HEK293 (cell line): ENCODE measurements around the gene DNAJC5.
A peak's percentile ranks its signal among the peaks of the same experiment; 100 is the strongest.

ENCODE experiments used
- CTCF ChIA-PET: fragments of 350-600 bp; formaldehyde crosslinking; extraction: SDS; loops from one replicate; lab custom pipeline; 2021; ENCODE audit warnings: antibody characterized with exemption; lab: Yijun Ruan, JAX
- POLR2A ChIA-PET: fragments of 300-600 bp; formaldehyde crosslinking; extraction: SDS; loops from one replicate; lab custom pipeline; 2020; ENCODE audit warnings: antibody characterized with exemption, inconsistent platforms; lab: Yijun Ruan, JAX
- H3K27ac ChIP-seq: fragments of 200-500 bp; sonication (Bioruptor generic); 2 replicates; pipeline ENCODE4 v1.5.1; 2014; ENCODE audit warnings: low read depth, low read length, control low read depth, inconsistent platforms; ENCODE audit errors: extremely low read depth
- H3K36me3 ChIP-seq, 2 experiments: fragments of 200-500 bp in 1 of 2; sonication (Bioruptor generic) in 1 of 2; 1 replicate in 1 of 2; 2 replicates in 1 of 2; pipeline ENCODE4 v1.5.1; 2014 to 2017; ENCODE audit warnings: inconsistent platforms in 2 of 2, low read length in 2 of 2; ENCODE audit not compliant: control insufficient read depth in 2 of 2, insufficient read depth in 1 of 2
- H3K4me1 ChIP-seq: fragments of 200-500 bp; sonication (Bioruptor generic); 2 replicates; pipeline ENCODE4 v1.5.1; 2014; ENCODE audit warnings: mild to moderate bottlenecking, low read length, inconsistent platforms; ENCODE audit not compliant: control insufficient read depth, insufficient read depth
- H3K4me3 ChIP-seq: 2 replicates; pipeline ENCODE4 v1.5.1; 2011; ENCODE audit warnings: low read depth, mild to moderate bottlenecking, control low read depth, low read length, moderate library complexity
- H3K9me3 ChIP-seq: fragments of 200-500 bp; sonication (Bioruptor generic); 2 replicates; pipeline ENCODE4 v1.5.1; 2014; ENCODE audit warnings: low read depth, low read length, inconsistent platforms; ENCODE audit not compliant: control insufficient read depth, insufficient read depth
- BCL11A ChIP-seq: fragments of 450-650 bp; formaldehyde crosslinking; IDR thresholded peaks from 2 replicates; pipeline ENCODE4 v1.5.1; 2016; ENCODE audit warnings: low read depth, missing biosample characterization, missing genetic modification characterization
- INSM2 ChIP-seq: fragments of 450-650 bp; formaldehyde crosslinking; IDR thresholded peaks from 2 replicates; pipeline ENCODE4 v1.5.1; 2016; ENCODE audit warnings: missing biosample characterization, missing genetic modification characterization
- KLF1 ChIP-seq: fragments of 450-650 bp; formaldehyde crosslinking; IDR thresholded peaks from 2 replicates; pipeline ENCODE4 v1.5.1; 2016; ENCODE audit warnings: missing biosample characterization, missing genetic modification characterization
- TSHZ1 ChIP-seq: fragments of 450-650 bp; formaldehyde crosslinking; IDR thresholded peaks from 2 replicates; pipeline ENCODE4 v1.5.1; 2016; ENCODE audit warnings: missing biosample characterization, missing genetic modification characterization, borderline replicate concordance
- ZBTB26 ChIP-seq: fragments of 450-650 bp; formaldehyde crosslinking; optimal IDR thresholded peaks from 2 replicates; pipeline ENCODE3; 2016; ENCODE audit warnings: missing biosample characterization, mild to moderate bottlenecking, missing genetic modification characterization
- ZBTB48 ChIP-seq: fragments of 450-650 bp; formaldehyde crosslinking; IDR thresholded peaks from 2 replicates; pipeline ENCODE4 v1.5.1; 2016; ENCODE audit warnings: missing biosample characterization, missing genetic modification characterization
- ZBTB8A ChIP-seq: fragments of 450-650 bp; formaldehyde crosslinking; IDR thresholded peaks from 2 replicates; pipeline ENCODE4 v1.5.1; 2016; ENCODE audit warnings: missing biosample characterization, missing genetic modification characterization
- ZFHX2 ChIP-seq: fragments of 450-650 bp; formaldehyde crosslinking; conservative IDR thresholded peaks from 2 replicates; pipeline ENCODE4 v1.5.1; 2016; ENCODE audit warnings: missing biosample characterization, missing genetic modification characterization
- ZNF214 ChIP-seq: fragments of 450-650 bp; formaldehyde crosslinking; IDR thresholded peaks from 2 replicates; pipeline ENCODE4 v1.5.1; 2017; ENCODE audit warnings: missing biosample characterization, mild to moderate bottlenecking, missing genetic modification characterization, borderline replicate concordance
- ZNF23 ChIP-seq: fragments of 450-650 bp; formaldehyde crosslinking; IDR thresholded peaks from 2 replicates; pipeline ENCODE4 v1.5.1; 2016; ENCODE audit warnings: missing biosample characterization, missing genetic modification characterization, borderline replicate concordance
- ZNF335 ChIP-seq: fragments of 450-650 bp; formaldehyde crosslinking; conservative IDR thresholded peaks from 2 replicates; pipeline ENCODE4 v1.5.1; 2016; ENCODE audit warnings: missing biosample characterization, missing genetic modification characterization
- ZNF37A ChIP-seq: fragments of 450-650 bp; IDR thresholded peaks from 2 replicates; pipeline ENCODE4 v1.5.1; 2018; ENCODE audit warnings: missing biosample characterization, missing genetic modification characterization
- ZNF473 ChIP-seq: fragments of 450-650 bp; formaldehyde crosslinking; IDR thresholded peaks from 2 replicates; pipeline ENCODE4 v1.5.1; 2017; ENCODE audit warnings: missing biosample characterization, missing genetic modification characterization
- ZNF600 ChIP-seq: fragments of 450-650 bp; formaldehyde crosslinking; IDR thresholded peaks from 2 replicates; pipeline ENCODE4 v1.5.1; 2016; ENCODE audit warnings: missing biosample characterization, missing genetic modification characterization
- ZNF626 ChIP-seq: fragments of 450-650 bp; sonication (Bioruptor Pico); formaldehyde crosslinking; IDR thresholded peaks from 2 replicates; pipeline ENCODE4 v1.5.1; 2018; ENCODE audit warnings: missing biosample characterization, missing genetic modification characterization, inconsistent platforms
- ZNF664 ChIP-seq: fragments of 450-650 bp; formaldehyde crosslinking; IDR thresholded peaks from 2 replicates; pipeline ENCODE4 v1.5.1; 2016; ENCODE audit warnings: missing biosample characterization, missing genetic modification characterization
- ZNF777 ChIP-seq: fragments of 450-650 bp; formaldehyde crosslinking; IDR thresholded peaks from 2 replicates; pipeline ENCODE4 v1.5.1; 2017; ENCODE audit warnings: missing biosample characterization, missing genetic modification characterization, borderline replicate concordance
- ZNF830 ChIP-seq: fragments of 450-650 bp; IDR thresholded peaks from 2 replicates; pipeline ENCODE4 v1.5.0; 2018; ENCODE audit warnings: missing biosample characterization, missing genetic modification characterization, low read depth, mild to moderate bottlenecking, moderate library complexity
- ZNF837 ChIP-seq: fragments of 450-650 bp; formaldehyde crosslinking; IDR thresholded peaks from 2 replicates; pipeline ENCODE4 v1.5.1; 2016; ENCODE audit warnings: missing biosample characterization, missing genetic modification characterization
- ZSCAN23 ChIP-seq: fragments of 450-650 bp; formaldehyde crosslinking; IDR thresholded peaks from 2 replicates; pipeline ENCODE4 v1.5.1; 2016; ENCODE audit warnings: missing biosample characterization, missing genetic modification characterization
- ZSCAN5A ChIP-seq: fragments of 450-650 bp; formaldehyde crosslinking; IDR thresholded peaks from 2 replicates; pipeline ENCODE4 v1.5.1; 2016; ENCODE audit warnings: missing biosample characterization, missing genetic modification characterization

The DNAJC5 gene

GRCh38 chr20:63978319-63979228, 83.6 kb downstream of the DNAJC5 start (continued):
- TF ChIP-seq BCL11A (tag by site-specific recombination) = 0 out of 2 replicates have a peak, but pooled peaks have one; percentile 30
- TF ChIP-seq ZNF664 (tag by site-specific recombination) = no peak
- TF ChIP-seq ZBTB48 (tag by site-specific recombination) = no peak
- no peak for TF ChIP-seq ZNF23 (tag by site-specific recombination)
- TF ChIP-seq ZNF837 (tag by site-specific recombination) = no peak

- TF ChIP-seq ZNF335 (tag by site-specific recombination) = peak; percentile 32; the same call in 1 of the 2 replicates
- no peak for TF ChIP-seq ZNF830 (tag by site-specific recombination)
- no peak for TF ChIP-seq INSM2
- TF ChIP-seq KLF1 (tag by site-specific recombination) = no peak
- peak; percentile 62 for TF ChIP-seq ZBTB26 (tag by site-specific recombination)
- TF ChIP-seq, all 188 proteins: peak for 2
- H3K27ac ChIP-seq = peak overlapping the region; percentile 78; the same call in 1 of the 2 replicates
- H3K4me3 ChIP-seq = peak overlapping the region; percentile 51
- ChIA-PET CTCF (interaction anchor here (0.6 to 3.8 kb wide), 7 partner anchors 60 to 442 kb away, joined by 3 to 18 read pairs (median 4); partner anchors contain the start of gene PTK6), POLR2A (interaction anchor here (1.0 to 1.2 kb wide), 2 partner anchors 22 to 84 kb away, joined by 3 read pairs; partner anchors contain the start of gene TCEA2)
- H3K4me1 ChIP-seq = peaks cover 13% of the 10 kb centered on the region
- H3K9me3 ChIP-seq = no peaks in the 10 kb centered on the region
- H3K36me3 ChIP-seq = peaks cover 0 to 17% of the 10 kb centered on the region in 2 experiments; a peak in 2 of 3 replicates
Measured at GRCh38 chr20:63979229-63979556, 84.3 kb downstream of the DNAJC5 start.

GRCh38 chr20:63979557-63980316, 84.8 kb downstream of the DNAJC5 start, which contains the start of gene SAMD10:
SAMD10 (minus strand) TSS chr20:63979642; CDS start chr20:63979467, 175 bp downstream.
- Histone ChIP-seq H3K9me3 (no peaks in the 10 kb centered on the region), H3K36me3 (peaks cover 1 to 22% of the 10 kb centered on the region in 2 experiments; a peak in 2 of 3 replicates), H3K4me1 (peaks cover 13% of the 10 kb centered on the region), H3K27ac (peak within 1 kb of the TSS; percentile 78), H3K4me3 (peak within 1 kb of the TSS; percentile 51)
- ChIA-PET CTCF (interaction anchor here (0.6 to 3.8 kb wide), 21 partner anchors 19 to 1831 kb away, joined by 3 to 18 read pairs (median 4); partner anchors contain the start of genes PTK6 and TPD52L2), POLR2A (interaction anchor here (0.9 to 2.0 kb wide), 8 partner anchors 22 to 272 kb away, joined by 3 to 21 read pairs (median 4); partner anchors contain the start of genes ARFRP1, TCEA2, TPD52L2 and UCKL1)
- TF ChIP-seq ZSCAN5A (tag by site-specific recombination) (no peak), ZNF626 (tag by site-specific recombination) (no peak), ZBTB8A (tag by site-specific recombination) (peak; percentile 89), ZNF600 (tag by site-specific recombination) (peak; percentile 76; the same call in 1 of the 2 replicates), ZFHX2 (tag by site-specific recombination) (peak; percentile 95), TSHZ1 (tag by site-specific recombination) (no peak), ZSCAN23 (tag by site-specific recombination) (no peak), ZNF473 (tag by site-specific recombination) (no peak), ZNF777 (tag by site-specific recombination) (no peak), ZNF37A (no peak), ZNF214 (no peak)
